DND-41 (cell line): ENCODE results near the gene APLN.

Source experiments
- EZH2 ChIP-seq: IDR thresholded peaks from 3 replicates; pipeline ENCODE4 v1.6.1; 2012; ENCODE audit warnings: borderline replicate concordance, low read depth, mild to moderate bottlenecking, moderate library complexity, low read length, inconsistent platforms; ENCODE audit not compliant: severe bottlenecking
- TF ChIP-seq, protein P1 (sequence below): IDR thresholded peaks from 2 replicates; pipeline ENCODE4 v1.5.1; 2012; ENCODE audit warnings: borderline replicate concordance, low read length, moderate library complexity, mild to moderate bottlenecking; ENCODE audit not compliant: poor library complexity, severe bottlenecking; ENCODE audit errors: extremely low read depth

DNA sequence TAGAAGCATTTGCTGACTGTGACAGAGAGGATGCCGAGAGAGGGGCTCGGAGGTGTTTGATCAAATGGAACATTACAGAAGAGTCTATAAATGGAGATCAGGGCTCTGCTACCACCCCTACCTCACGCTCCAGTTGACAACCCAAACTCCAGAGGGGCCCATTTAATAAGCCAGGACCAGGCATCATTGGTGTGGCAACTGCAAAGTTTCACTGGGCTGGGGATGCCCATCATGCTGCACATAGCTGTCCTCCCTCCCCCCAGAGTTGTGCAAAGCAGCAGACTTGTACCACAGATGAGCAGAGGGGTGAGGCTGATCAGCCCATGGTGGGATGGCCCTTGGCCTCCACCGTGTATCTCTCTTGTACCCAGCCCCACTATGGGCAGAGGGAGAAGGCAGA is 45.8 kb upstream of the APLN start:
- TF ChIP-seq EZH2: no peak
- TF ChIP-seq, protein P1, sequence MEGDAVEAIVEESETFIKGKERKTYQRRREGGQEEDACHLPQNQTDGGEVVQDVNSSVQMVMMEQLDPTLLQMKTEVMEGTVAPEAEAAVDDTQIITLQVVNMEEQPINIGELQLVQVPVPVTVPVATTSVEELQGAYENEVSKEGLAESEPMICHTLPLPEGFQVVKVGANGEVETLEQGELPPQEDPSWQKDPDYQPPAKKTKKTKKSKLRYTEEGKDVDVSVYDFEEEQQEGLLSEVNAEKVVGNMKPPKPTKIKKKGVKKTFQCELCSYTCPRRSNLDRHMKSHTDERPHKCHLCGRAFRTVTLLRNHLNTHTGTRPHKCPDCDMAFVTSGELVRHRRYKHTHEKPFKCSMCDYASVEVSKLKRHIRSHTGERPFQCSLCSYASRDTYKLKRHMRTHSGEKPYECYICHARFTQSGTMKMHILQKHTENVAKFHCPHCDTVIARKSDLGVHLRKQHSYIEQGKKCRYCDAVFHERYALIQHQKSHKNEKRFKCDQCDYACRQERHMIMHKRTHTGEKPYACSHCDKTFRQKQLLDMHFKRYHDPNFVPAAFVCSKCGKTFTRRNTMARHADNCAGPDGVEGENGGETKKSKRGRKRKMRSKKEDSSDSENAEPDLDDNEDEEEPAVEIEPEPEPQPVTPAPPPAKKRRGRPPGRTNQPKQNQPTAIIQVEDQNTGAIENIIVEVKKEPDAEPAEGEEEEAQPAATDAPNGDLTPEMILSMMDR: no peak
